ENCODE results near the gene VPS37B.
A peak's percentile ranks its signal among the peaks of the same experiment; 100 is the strongest.

Gene VPS37B

GRCh38 chr12:122844366-122844971, 51.5 kb downstream of the VPS37B start:
- FAIRE-seq (no peak), DNase-seq (ENCODE audit: insufficient read length, low spot score) (no peak)

GRCh38 chr12:122843455-122843854, 52.5 kb downstream of the VPS37B start:
- DNase-seq (ENCODE audit: insufficient read length, low spot score) (no peak), FAIRE-seq (no peak)

GRCh38 chr12:122842505-122843405, 53.2 kb downstream of the VPS37B start:
- FAIRE-seq (no peak), DNase-seq (ENCODE audit: insufficient read length, low spot score) (no peak)

- DNase-seq (ENCODE audit: insufficient read length, low spot score) (no peak), FAIRE-seq (no peak)
Measured at GRCh38 chr12:122841544-122842321, 54.2 kb downstream of the VPS37B start.

- DNase-seq (ENCODE audit: insufficient read length, low spot score) (no peak), FAIRE-seq (no peak)
Measured at GRCh38 chr12:122840580-122841513, 55.1 kb downstream of the VPS37B start.

- FAIRE-seq (no peak), DNase-seq (ENCODE audit: insufficient read length, low spot score) (no peak)
Measured at GRCh38 chr12:122839907-122840554, 55.9 kb downstream of the VPS37B start.

GRCh38 chr12:122838841-122839240, 57.1 kb downstream of the VPS37B start:
- no peak for FAIRE-seq
- no peak for DNase-seq (ENCODE audit: insufficient read length, low spot score)

- DNase-seq (ENCODE audit: insufficient read length, low spot score) (no peak), FAIRE-seq (no peak)
Measured at GRCh38 chr12:122837306-122838265, 58.3 kb downstream of the VPS37B start.

- DNase-seq (ENCODE audit: insufficient read length, low spot score) (peak; percentile 85), FAIRE-seq (peak; percentile 90)
Measured at GRCh38 chr12:122836027-122836921, 59.6 kb downstream of the VPS37B start.

- FAIRE-seq (no peak), DNase-seq (ENCODE audit: insufficient read length, low spot score) (peak; percentile 78)
Measured at GRCh38 chr12:122835750-122836026, 60.2 kb downstream of the VPS37B start.

GRCh38 chr12:122834921-122835749, 60.8 kb downstream of the VPS37B start, which contains the start of gene HIP1R:
Gene HIP1R, plus strand, starts transcription at chr12:122835457. Its CDS starts 94 bp downstream, at chr12:122835551.
- FAIRE-seq = no peak

GRCh38 chr12:122834104-122834920, 61.6 kb downstream of the VPS37B start:
- FAIRE-seq (no peak), DNase-seq (ENCODE audit: insufficient read length, low spot score) (no peak)

More at GRCh38 chr12:122834921-122835749, 60.8 kb downstream of the VPS37B start, which contains the start of gene HIP1R:
- peak; percentile 71 for DNase-seq (ENCODE audit: insufficient read length, low spot score)

- no peak for FAIRE-seq
- DNase-seq (ENCODE audit: insufficient read length, low spot score) = no peak
Measured at GRCh38 chr12:122830517-122831214, 65.3 kb downstream of the VPS37B start.

GRCh38 chr12:122827258-122827657, 68.7 kb downstream of the VPS37B start:
- no peak for DNase-seq (ENCODE audit: insufficient read length, low spot score)
- FAIRE-seq = no peak
